Renal cortex interstitium (tissue), 11 donors: ENCODE measurements around the gene ABLIM2. TPM values are rescaled to one million over a fixed set of nuclear protein-coding genes. Genes with fewer than 3 reads are reported as not detected.

ENCODE experiments used
- DNase-seq, 11 donors: peaks; one replicate each; pipeline ENCODE4 v3.0.0-alpha.2; 2013; ENCODE audit warnings: low read depth in 9 of 11, low spot score in 4 of 11; ENCODE audit errors: extremely low read depth in 1 of 11
- polyA plus RNA-seq, 3 donors: library from polyadenylated mRNA; unstranded; fragments of 120-200 nt; gene quantifications; one replicate each; pipeline ENCODE4 v1.2.1, GENCODE V29; 2013; ENCODE audit not compliant: insufficient read length in 3 of 3

The ABLIM2 gene
- polyA plus RNA-seq, 3 donors = 4.9 to 8.1 (median 5.6) TPM

- DNase-seq = no peak
Observed at GRCh38 chr4:8130346-8131066, 28.1 kb downstream of the ABLIM2 start.

- no peak for DNase-seq
Observed at GRCh38 chr4:8129785-8130184, 28.8 kb downstream of the ABLIM2 start.

GRCh38 chr4:8129136-8129535, 29.5 kb downstream of the ABLIM2 start:
- DNase-seq = no peak

GRCh38 chr4:8128100-8128856, 30.3 kb downstream of the ABLIM2 start:
- DNase-seq = no peak

GRCh38 chr4:8127051-8127826, 31.4 kb downstream of the ABLIM2 start:
- no peak for DNase-seq

- DNase-seq = no peak
Observed at GRCh38 chr4:8126523-8126922, 32.1 kb downstream of the ABLIM2 start.

- no peak for DNase-seq
Observed at GRCh38 chr4:8125526-8126056, 33.0 kb downstream of the ABLIM2 start.

- DNase-seq = no peak
Observed at GRCh38 chr4:8123870-8124269, 34.7 kb downstream of the ABLIM2 start.

- DNase-seq = peak; percentile 48 to 89 (median 79)
Observed at GRCh38 chr4:8123389-8123788, 35.2 kb downstream of the ABLIM2 start.

- DNase-seq = no peak
Observed at GRCh38 chr4:8122746-8123145, 35.9 kb downstream of the ABLIM2 start.

GRCh38 chr4:8121292-8122015, 37.2 kb downstream of the ABLIM2 start:
- no peak for DNase-seq

- peak in 9 of 11 donors; percentile 24 to 76 (median 60) for DNase-seq
Observed at GRCh38 chr4:8120501-8120900, 38.1 kb downstream of the ABLIM2 start.

GRCh38 chr4:8119877-8120276, 38.7 kb downstream of the ABLIM2 start:
- no peak for DNase-seq

- no peak for DNase-seq
Observed at GRCh38 chr4:8118531-8118930, 40.1 kb downstream of the ABLIM2 start.

- no peak for DNase-seq
Observed at GRCh38 chr4:8118035-8118434, 40.6 kb downstream of the ABLIM2 start.

GRCh38 chr4:8117278-8117682, 41.3 kb downstream of the ABLIM2 start:
- no peak for DNase-seq

GRCh38 chr4:8115916-8116315, 42.7 kb downstream of the ABLIM2 start:
- DNase-seq = no peak

GRCh38 chr4:8115203-8115520, 43.5 kb downstream of the ABLIM2 start:
- no peak for DNase-seq
